IPS-NIHi7 (cell line): ENCODE data around the gene DENND1A.

Experiments
- DNase-seq: peaks from one replicate; pipeline ENCODE4 v3.0.0; 2012; ENCODE audit warnings: mixed read lengths; ENCODE audit errors: extremely low spot score

Gene DENND1A

GRCh38 chr9:123390337-123391135 is 539.4 kb downstream of the DENND1A start:
- no peak for DNase-seq

- DNase-seq: no peak
Observed at GRCh38 chr9:123389698-123390097, 540.2 kb downstream of the DENND1A start.

GRCh38 chr9:123389070-123389469 is 540.9 kb downstream of the DENND1A start:
- DNase-seq: no peak

GRCh38 chr9:123387686-123388085 is 542.2 kb downstream of the DENND1A start:
- DNase-seq: no peak

GRCh38 chr9:123383512-123384170 is 546.3 kb downstream of the DENND1A start:
- no peak for DNase-seq

GRCh38 chr9:123382653-123383511 is 547.0 kb downstream of the DENND1A start:
- no peak for DNase-seq

GRCh38 chr9:123380852-123381705 is 548.8 kb downstream of the DENND1A start:
- no peak for DNase-seq

GRCh38 chr9:123378956-123379660 is 550.8 kb downstream of the DENND1A start:
- no peak for DNase-seq

- no peak for DNase-seq
Observed at GRCh38 chr9:123378025-123378424, 551.9 kb downstream of the DENND1A start.

- no peak for DNase-seq
Observed at GRCh38 chr9:123377211-123377971, 552.5 kb downstream of the DENND1A start.

GRCh38 chr9:123376218-123377071 is 553.5 kb downstream of the DENND1A start:
- no peak for DNase-seq

- no peak for DNase-seq
Observed at GRCh38 chr9:123375469-123376132, 554.3 kb downstream of the DENND1A start.

GRCh38 chr9:123373946-123374345 is 556.0 kb downstream of the DENND1A start:
- peak; percentile 86 for DNase-seq

GRCh38 chr9:123373447-123373923 is 556.4 kb downstream of the DENND1A start:
- DNase-seq: peak; percentile 48

GRCh38 chr9:123372766-123373446 is 557.0 kb downstream of the DENND1A start:
- no peak for DNase-seq

- DNase-seq: no peak
Observed at GRCh38 chr9:123371805-123372590, 557.9 kb downstream of the DENND1A start.

- DNase-seq: no peak
Observed at GRCh38 chr9:123371228-123371584, 558.7 kb downstream of the DENND1A start.
